T follicular helper cell (primary cell): Measurements from ENCODE around the gene RAB24.
A peak's percentile ranks its signal among the peaks of the same experiment; 100 is the strongest.
"Not testable (repeated sequence)": the region's sequence is repeated elsewhere in the genome, so short reads cannot be mapped to it uniquely, and the experiment has no call there.

ENCODE experiments used
- DNase-seq: peaks from one replicate; pipeline ENCODE4 v3.0.0-alpha.2; 2020; ENCODE audit warnings: low read depth
- total RNA-seq, 2 experiments: gene quantifications; one replicate each; lab custom pipeline; 2026; lab: John Stamatoyannopoulos, UW

The RAB24 gene
- 1.00 to 1.4 reads per million in 2 experiments for total RNA-seq

GRCh38 chr5:177303121-177303924 is at the start of gene RAB24, which contains the start of gene PRELID1:
TSS of gene RAB24 (minus strand) at chr5:177303719. CDS start at chr5:177303288, 431 bp downstream.
TSS of gene PRELID1 (plus strand) at chr5:177303799. CDS start at chr5:177303986, 187 bp downstream.
- DNase-seq = peak; percentile 83

GRCh38 chr5:177353093-177353492 is 49.6 kb upstream of the RAB24 start:
- no peak for DNase-seq

DNA sequence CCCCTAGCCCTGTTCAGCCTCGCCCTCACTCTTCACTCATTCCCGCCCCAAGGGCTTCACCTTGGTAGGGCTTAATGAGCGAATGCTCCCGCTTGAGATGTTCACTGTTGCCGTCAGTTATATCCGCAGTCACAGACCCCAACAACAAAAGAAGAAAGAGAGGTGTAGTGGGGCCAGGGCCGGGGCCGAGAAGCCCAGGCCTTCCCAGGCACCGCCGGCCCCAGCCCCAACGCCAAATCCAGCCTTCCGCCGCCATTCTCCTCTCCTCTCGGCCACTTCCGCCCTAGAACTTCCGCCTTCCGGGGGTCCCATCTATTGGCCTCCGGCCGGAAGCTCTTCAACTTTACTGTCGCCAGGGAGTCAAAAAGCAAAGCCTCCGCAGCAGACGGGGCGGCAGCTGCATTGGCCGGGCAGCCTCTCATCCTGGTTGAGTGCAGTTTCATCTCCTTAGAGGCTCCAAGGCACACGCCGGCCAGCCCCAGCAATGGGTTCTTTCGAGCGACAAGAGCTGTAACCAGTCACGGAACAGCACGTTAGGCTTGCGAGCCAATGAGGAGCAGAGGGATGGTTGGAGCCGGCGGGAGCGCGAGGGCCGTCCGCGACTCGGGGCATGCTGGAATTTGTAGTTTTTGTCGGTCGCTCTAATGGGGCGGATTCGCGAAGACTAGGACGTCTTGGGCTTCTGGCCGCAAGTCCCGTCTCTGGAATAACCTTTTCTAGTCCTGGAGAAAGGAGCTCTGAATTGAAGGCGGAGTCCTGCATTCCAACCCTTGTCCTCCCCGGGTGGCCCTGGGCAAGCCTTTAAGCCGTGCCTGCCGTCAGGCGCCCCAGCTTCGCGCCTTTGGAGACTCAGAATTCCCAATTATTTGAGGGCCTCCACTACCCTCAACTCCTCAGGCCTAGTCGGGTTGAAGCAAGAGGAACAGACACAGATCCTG is 48.1 kb upstream of the RAB24 start, which contains the start of gene LMAN2:
Gene LMAN2, minus strand, starts transcription at position 277 of the 938 bp plus-strand sequence. Its CDS starts 21 bp downstream, at position 256.
- DNase-seq = peak; percentile 88

GRCh38 chr5:177350776-177351391 is 47.4 kb upstream of the RAB24 start:
- DNase-seq = no peak

GRCh38 chr5:177349762-177350161 is 46.2 kb upstream of the RAB24 start:
- DNase-seq = no peak

- no peak for DNase-seq
Observed at GRCh38 chr5:177349362-177349647, 45.8 kb upstream of the RAB24 start.

DNA sequence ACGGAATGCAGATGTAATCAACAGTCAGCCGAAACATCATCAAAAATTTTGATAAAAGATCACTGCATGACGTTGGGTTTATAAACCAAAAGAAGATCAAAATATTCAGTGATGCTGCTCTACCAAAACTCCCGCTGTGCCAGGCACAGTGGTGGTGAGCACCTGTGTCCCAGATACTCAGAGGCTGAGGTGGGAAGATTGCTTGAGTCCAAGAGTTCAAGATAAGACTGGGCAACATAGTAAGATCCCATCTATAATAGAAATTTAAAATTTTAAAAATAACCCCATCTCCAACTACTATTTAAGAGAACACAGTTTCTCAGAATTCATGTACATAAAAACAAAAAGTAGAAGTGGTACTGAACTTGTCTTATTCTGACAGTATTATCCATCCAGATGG is 44.2 kb upstream of the RAB24 start:
- DNase-seq = no peak

- DNase-seq = no peak
Observed at GRCh38 chr5:177346820-177347219, 43.3 kb upstream of the RAB24 start.

GRCh38 chr5:177344891-177345290 is 41.4 kb upstream of the RAB24 start:
- no peak for DNase-seq

DNA sequence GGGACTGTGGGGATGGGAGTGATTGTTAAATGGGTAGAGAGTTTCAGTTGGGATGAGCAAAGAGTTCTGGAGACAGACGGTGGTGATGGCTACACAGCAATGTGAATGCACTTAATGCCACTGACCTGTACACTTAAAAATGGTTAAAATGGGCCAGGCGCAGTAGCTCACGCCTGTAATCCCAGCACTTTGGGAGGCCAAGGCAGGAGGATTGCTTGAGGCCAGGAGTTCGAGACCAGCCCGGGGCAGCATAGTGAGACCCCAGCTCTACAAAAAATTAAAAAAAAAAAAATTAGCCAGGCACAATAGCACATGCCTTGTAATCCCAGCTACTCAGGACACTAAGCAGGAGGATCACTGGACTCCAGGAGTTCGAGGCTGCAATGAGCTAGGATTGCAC is 40.3 kb upstream of the RAB24 start:
- DNase-seq = no peak

DNA sequence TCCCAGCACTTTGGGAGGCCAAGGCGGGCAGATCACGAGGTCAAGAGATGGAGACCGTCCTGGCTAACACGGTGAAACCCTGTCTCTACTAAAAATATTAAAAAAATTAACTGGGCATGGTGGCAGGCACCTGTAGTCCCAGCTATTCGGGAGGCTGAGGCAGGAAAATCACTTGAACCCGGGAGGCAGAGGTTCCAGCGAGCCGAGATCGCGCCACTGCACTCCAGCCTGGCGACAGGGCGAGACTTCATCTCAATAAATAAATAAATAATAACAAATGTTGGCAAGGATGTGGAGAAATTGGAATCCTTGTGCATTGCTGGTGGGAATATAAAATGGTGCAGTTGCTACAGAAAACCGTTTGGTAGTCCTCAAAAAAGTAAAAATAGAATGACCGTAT is 39.5 kb upstream of the RAB24 start:
- DNase-seq = not testable (repeated sequence)

- DNase-seq = no peak
Observed at GRCh38 chr5:177339107-177339638, 35.7 kb upstream of the RAB24 start.

DNA sequence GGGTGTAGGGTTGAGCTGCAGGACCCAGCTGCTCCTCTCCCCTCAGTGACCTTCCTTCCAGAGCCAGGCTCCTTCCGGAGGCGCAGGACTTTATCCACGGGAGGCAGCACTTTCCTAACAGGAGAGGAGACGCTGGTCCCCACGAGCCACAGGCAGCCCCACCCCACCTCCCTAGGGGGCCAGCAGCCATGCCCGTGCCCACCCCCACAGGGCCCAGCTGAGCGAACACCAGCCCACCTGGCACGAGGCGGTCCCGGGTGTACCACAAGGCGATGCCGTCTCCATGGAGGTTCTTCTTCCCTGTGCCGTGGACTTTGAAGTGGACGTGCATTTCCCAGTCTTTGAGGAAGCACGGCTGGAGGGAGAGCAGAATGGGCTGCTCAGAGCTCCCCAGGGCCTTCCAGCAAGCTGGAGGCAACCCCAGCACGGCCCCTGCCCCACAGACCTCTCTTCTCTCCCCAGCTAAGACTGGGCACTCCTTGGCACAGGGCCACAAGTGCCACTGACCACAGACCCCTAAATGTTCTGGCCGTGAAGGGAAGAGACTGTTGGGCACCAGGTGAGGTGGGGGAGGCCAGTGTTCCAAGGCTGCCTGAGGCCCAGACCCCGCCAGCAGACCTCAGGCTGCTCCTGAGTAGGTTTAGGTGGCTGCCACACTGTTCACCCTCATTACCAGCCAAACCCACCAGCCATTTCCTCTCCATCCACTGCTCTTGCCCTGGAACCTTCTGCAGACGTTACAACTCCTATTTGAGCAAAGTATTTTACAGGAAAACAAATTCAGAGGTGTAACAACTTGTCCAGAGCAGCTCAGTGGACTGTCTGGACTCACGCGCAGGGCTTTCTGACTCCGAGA is 35.0 kb upstream of the RAB24 start:
- no peak for DNase-seq

DNA sequence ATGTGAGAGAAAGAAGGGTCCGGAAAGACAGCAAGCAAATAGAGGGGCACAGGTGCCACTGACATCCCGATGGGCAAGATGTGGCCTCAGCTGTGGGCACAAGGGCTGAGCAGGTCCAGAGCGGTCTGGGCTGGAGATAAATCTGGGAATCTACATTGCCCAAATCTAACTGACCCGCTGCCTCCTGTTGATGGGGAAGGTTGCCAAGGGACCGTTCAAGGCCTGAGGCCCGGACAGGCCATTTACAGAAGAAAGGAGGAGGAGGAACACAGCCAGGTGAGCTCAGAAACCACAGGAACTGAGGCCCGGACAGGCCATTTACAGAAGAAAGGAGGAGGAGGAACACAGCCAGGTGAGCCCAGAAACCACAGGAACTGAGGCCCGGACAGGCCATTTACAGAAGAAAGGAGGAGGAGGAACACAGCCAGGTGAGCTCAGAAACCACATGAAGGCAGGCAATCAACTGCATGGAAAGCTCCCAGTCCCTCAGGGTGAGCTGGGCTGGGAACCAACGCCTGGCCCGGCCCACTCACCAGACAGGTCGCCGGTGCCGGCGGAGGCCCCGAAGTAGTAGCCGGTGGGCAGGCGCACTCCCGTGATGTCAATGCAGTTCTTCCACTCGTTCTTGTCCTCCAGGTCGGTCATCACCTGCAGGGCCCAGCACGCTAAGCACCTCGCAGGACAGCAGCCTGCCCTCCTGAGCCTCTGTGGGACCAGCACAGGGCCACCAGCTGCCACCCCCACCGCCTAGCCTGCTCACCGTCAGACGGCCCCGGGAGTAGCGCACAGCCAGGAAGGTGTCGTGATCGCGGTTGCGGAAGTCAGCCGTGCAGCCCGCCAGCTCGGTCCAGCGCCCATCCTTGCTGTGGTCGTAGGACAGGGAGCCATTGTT is 33.3 kb upstream of the RAB24 start:
- DNase-seq = no peak

DNA sequence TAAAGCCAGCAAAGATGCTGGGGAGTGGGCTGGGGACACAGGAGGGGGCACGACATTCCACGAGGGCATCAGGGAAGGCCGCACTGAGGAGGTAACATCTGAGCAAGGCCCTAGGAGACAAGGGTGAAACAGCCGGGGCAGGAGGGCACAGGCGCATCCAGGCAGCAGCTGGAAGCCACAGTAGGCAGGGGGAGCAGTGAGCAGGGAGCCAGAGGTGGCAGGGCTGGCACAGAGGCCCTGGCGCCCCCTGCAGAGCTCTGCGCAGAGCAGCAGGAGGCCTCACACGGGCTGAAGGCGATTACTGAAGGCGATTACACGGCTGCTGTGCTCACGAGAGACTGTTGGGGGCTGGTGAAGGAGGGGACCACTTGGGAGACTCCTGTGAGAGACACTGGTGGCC is 32.6 kb upstream of the RAB24 start:
- no peak for DNase-seq

GRCh38 chr5:177335701-177336065 is 32.2 kb upstream of the RAB24 start:
- no peak for DNase-seq

- no peak for DNase-seq
Observed at GRCh38 chr5:177334781-177335700, 31.5 kb upstream of the RAB24 start.

DNA sequence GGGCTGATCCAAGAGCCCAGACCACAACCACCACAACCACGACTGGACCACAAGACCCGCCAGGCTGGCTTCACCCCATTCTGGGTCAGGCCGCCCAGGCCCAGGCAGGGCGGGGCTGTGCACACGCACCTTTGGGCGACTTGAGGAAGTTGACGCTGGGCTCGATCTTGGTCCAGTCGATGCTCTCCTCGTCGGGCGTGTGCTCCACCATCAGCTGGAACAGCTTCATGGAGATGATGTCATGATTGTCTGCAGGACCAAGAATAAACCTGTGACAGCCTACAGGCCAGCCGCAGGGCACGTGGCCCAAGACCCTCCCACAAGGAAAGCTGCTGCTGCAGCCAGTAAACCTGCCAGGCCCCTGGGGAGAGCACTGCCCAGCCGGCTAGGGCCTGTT is 30.6 kb upstream of the RAB24 start:
- no peak for DNase-seq
